NB4 (cell line): ENCODE results near the gene F11R.

Source experiments
- CTCF ChIP-seq: IDR thresholded peaks from one replicate; pipeline ENCODE4 v1.5.1; 2012; ENCODE audit warnings: low read depth, low read length
- MYC ChIP-seq: IDR thresholded peaks from 2 replicates; pipeline ENCODE4 v1.6.1; 2011; ENCODE audit warnings: low read depth, low read length

- TF ChIP-seq CTCF (no peak), MYC (no peak)
Observed at GRCh38 chr1:161068306-161069234, 47.6 kb upstream of the F11R start.
